Breast epithelium (tissue), 3 donors: ENCODE measurements around the gene MAOB.

Experiments
- POLR2AphosphoS5 ChIP-seq, 3 donors: sonication (generic); formaldehyde crosslinking; IDR thresholded peaks; one replicate each; pipeline ENCODE4 v1.6.1; 2017; ENCODE audit warnings: antibody characterized with exemption in 3 of 3
- TF ChIP-seq, protein P1 (sequence below), 3 donors: fragments of 450-650 bp; IDR thresholded peaks; one replicate each; pipeline ENCODE4 v1.5.1; 2016 to 2017; ENCODE audit warnings: antibody characterized with exemption in 3 of 3, mild to moderate bottlenecking in 3 of 3, moderate library complexity in 3 of 3

DNA sequence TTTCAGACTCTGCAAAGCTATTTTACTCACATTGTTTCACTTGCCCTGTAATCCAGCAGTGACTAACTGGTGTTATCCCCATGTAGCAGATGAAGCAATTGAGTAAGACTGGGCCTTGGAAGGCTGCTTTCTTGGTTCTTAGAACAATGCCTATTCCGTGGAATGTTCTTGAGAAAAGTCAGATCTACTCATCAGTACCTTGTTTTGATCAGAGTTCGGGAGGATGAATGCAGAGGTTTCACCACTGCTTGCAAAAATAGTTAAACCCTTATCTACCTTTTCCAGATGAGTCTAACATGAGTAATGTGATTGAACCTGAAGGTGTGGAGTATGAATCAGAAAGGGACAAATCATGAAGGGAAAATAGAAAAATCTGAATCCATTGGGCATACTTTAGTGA, 1.8 kb downstream of the MAOB start:
- TF ChIP-seq, protein P1, sequence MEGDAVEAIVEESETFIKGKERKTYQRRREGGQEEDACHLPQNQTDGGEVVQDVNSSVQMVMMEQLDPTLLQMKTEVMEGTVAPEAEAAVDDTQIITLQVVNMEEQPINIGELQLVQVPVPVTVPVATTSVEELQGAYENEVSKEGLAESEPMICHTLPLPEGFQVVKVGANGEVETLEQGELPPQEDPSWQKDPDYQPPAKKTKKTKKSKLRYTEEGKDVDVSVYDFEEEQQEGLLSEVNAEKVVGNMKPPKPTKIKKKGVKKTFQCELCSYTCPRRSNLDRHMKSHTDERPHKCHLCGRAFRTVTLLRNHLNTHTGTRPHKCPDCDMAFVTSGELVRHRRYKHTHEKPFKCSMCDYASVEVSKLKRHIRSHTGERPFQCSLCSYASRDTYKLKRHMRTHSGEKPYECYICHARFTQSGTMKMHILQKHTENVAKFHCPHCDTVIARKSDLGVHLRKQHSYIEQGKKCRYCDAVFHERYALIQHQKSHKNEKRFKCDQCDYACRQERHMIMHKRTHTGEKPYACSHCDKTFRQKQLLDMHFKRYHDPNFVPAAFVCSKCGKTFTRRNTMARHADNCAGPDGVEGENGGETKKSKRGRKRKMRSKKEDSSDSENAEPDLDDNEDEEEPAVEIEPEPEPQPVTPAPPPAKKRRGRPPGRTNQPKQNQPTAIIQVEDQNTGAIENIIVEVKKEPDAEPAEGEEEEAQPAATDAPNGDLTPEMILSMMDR (IDR thresholded peaks at IDR 0.05) = no peak
- TF ChIP-seq POLR2AphosphoS5 (IDR thresholded peaks at IDR 0.05) = no peak
